ENCODE results near the gene MYL12B. TPM values are rescaled to one million over a fixed set of nuclear protein-coding genes. Genes with fewer than 3 reads are reported as not detected.
A peak's percentile ranks its signal among the peaks of the same experiment; 100 is the strongest.

MYL12B gene
- total RNA-seq, 1 donor from 2014 or later: 230 TPM

DNA sequence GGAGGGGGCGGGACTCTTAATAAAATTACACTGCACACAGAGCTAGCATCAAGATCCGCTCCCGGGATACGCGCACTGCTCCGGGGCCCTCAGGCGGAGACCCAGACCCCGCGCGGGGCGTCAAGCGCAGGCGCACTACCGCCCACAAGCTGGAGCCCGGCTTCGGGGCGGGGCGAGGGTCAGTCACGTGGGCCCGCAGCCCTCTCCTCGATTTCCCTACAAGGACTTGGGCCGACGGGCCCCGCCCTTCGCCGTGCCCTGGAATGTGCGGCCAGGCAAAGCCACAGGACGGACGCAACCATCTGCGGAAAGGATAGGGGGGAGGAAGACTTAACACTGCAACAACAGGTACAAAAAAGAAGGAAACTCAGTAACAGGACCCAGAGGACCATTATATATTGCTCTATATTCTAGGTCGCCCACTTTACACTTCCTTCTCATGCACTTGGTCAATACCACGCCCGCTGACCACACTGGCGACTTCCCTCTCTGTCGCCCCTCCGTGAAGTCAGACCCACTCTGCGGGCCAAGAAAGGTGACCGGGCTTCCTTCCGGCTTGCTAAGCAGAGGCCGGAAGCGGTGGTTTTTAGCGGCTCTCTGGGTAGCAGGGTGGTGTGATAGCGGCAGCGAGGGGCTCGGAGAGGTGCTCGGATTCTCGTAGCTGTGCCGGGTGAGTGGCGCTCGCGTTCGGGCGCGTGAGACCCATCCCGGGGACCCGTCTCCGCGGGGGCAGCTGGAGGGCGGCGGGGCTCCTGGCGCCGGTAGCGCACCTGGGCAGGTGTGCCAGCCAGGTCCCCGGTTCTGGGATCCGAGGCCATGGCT, 14.5 kb upstream of the MYL12B start, which contains the start of gene MYL12A:
MYL12A (plus strand) TSS at position 562 of the 822 bp plus-strand sequence. CDS start 5,447 bp downstream, outside the sequence.
- Mint-ChIP-seq H3K9me3 (ENCODE audit: unreplicated experiment) (no peaks in the 10 kb centered on the region), H3K4me1 (ENCODE audit: unreplicated experiment) (peaks cover 48% of the 10 kb centered on the region), H3K27ac (ENCODE audit: unreplicated experiment) (peak within 1 kb of the TSS; percentile 99), H3K36me3 (ENCODE audit: unreplicated experiment) (peaks cover 15% of the 10 kb centered on the region), H3K27me3 (ENCODE audit: unreplicated experiment) (no peaks in the 10 kb centered on the region), H3K4me3 (ENCODE audit: unreplicated experiment) (peak within 1 kb of the TSS; percentile 88)
- TF ChIP-seq, protein P1, sequence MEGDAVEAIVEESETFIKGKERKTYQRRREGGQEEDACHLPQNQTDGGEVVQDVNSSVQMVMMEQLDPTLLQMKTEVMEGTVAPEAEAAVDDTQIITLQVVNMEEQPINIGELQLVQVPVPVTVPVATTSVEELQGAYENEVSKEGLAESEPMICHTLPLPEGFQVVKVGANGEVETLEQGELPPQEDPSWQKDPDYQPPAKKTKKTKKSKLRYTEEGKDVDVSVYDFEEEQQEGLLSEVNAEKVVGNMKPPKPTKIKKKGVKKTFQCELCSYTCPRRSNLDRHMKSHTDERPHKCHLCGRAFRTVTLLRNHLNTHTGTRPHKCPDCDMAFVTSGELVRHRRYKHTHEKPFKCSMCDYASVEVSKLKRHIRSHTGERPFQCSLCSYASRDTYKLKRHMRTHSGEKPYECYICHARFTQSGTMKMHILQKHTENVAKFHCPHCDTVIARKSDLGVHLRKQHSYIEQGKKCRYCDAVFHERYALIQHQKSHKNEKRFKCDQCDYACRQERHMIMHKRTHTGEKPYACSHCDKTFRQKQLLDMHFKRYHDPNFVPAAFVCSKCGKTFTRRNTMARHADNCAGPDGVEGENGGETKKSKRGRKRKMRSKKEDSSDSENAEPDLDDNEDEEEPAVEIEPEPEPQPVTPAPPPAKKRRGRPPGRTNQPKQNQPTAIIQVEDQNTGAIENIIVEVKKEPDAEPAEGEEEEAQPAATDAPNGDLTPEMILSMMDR (IDR thresholded peaks at IDR 0.05): no peak
- peak; percentile 99 for DNase-seq (ENCODE audit: extremely low spot score, unreplicated experiment)

- Mint-ChIP-seq H3K4me1 (ENCODE audit: unreplicated experiment) (peaks cover 55% of the 10 kb centered on the region), H3K9me3 (ENCODE audit: unreplicated experiment) (no peaks in the 10 kb centered on the region), H3K27ac (ENCODE audit: unreplicated experiment) (peak overlapping the region; percentile 99), H3K27me3 (ENCODE audit: unreplicated experiment) (no peaks in the 10 kb centered on the region), H3K4me3 (ENCODE audit: unreplicated experiment) (peak overlapping the region; percentile 88), H3K36me3 (ENCODE audit: unreplicated experiment) (peaks cover 18% of the 10 kb centered on the region)
- TF ChIP-seq, protein P1 (IDR thresholded peaks at IDR 0.05): no peak
- DNase-seq (ENCODE audit: extremely low spot score, unreplicated experiment): no peak
Measured at GRCh38 chr18:3248062-3248657, 13.8 kb upstream of the MYL12B start.

DNA sequence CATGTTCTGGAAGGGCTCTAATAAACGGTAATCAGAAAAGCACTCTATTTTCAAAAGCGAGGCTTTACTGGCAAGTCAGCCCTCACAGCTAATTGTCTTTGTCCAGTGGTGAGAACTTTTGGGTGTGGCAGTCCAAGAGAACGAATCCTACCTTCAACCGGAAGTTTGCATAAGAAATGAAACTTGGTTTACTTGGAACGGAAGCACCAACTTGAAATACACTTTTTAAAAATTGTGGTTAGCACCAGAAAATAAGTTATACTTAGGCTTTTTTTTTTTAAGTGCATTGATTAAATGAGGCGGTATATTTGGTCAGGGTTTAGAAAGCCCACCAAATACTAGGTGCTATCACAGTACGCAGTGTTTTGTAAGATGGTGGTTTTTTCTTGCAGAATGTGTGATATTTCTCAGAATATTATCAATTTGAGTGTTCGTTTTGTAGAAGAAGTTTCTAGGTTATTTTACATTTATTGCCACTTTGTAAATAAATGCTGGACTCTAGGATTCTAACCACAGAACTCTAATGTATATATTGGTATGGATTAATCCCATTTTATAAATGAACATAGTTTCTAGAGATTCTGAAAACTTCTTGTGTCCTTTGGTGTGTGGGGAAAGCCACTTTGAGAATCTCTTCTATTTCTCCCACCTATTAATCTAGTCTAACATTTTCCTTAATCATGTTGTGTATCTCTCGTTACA, 13.1 kb upstream of the MYL12B start:
- no peak for DNase-seq (ENCODE audit: extremely low spot score, unreplicated experiment)
- H3K9me3 Mint-ChIP-seq (ENCODE audit: unreplicated experiment): no peaks in the 10 kb centered on the region
- peak overlapping the region; percentile 99 for H3K27ac Mint-ChIP-seq (ENCODE audit: unreplicated experiment)
- peak overlapping the region; percentile 88 for H3K4me3 Mint-ChIP-seq (ENCODE audit: unreplicated experiment)
- peaks cover 62% of the 10 kb centered on the region for H3K4me1 Mint-ChIP-seq (ENCODE audit: unreplicated experiment)
- H3K27me3 Mint-ChIP-seq (ENCODE audit: unreplicated experiment): no peaks in the 10 kb centered on the region
- peaks cover 25% of the 10 kb centered on the region for H3K36me3 Mint-ChIP-seq (ENCODE audit: unreplicated experiment)
- TF ChIP-seq, protein P1 (IDR thresholded peaks at IDR 0.05): no peak

- Mint-ChIP-seq H3K27ac (ENCODE audit: unreplicated experiment) (peak overlapping the region; percentile 87), H3K36me3 (ENCODE audit: unreplicated experiment) (peaks cover 39% of the 10 kb centered on the region), H3K4me3 (ENCODE audit: unreplicated experiment) (peak overlapping the region; percentile 80), H3K9me3 (ENCODE audit: unreplicated experiment) (no peaks in the 10 kb centered on the region), H3K27me3 (ENCODE audit: unreplicated experiment) (no peaks in the 10 kb centered on the region), H3K4me1 (ENCODE audit: unreplicated experiment) (peaks cover 69% of the 10 kb centered on the region)
- DNase-seq (ENCODE audit: extremely low spot score, unreplicated experiment): no peak
- TF ChIP-seq, protein P1 (IDR thresholded peaks at IDR 0.05): no peak
Measured at GRCh38 chr18:3250237-3251107, 11.5 kb upstream of the MYL12B start.

Data from osteocyte (in vitro differentiated cells).